Liver (tissue), 3 donors: ENCODE results near the gene TIMP3.

ENCODE experiments used
- CTCF ChIP-seq: fragments of 150-350 bp; IDR thresholded peaks from 2 replicates; pipeline ENCODE4 v1.5.1; 2017; ENCODE audit warnings: improper control_type of control experiment, low read depth, low read length; ENCODE audit not compliant: missing input control
- EGR1 ChIP-seq, 2 donors: IDR thresholded peaks; 2 replicates each; pipeline ENCODE4 v1.6.1; 2016 to 2018; ENCODE audit warnings: antibody characterized with exemption in 2 of 2, low read depth in 2 of 2
- GABPA ChIP-seq, 2 donors: IDR thresholded peaks in 1 of 2; conservative IDR thresholded peaks in 1 of 2; 2 replicates each; pipeline ENCODE4 v1.6.1; 2016; ENCODE audit warnings: antibody characterized with exemption in 2 of 2, mild to moderate bottlenecking in 1 of 2, moderate library complexity in 1 of 2
- HNF4A ChIP-seq, 2 donors: conservative IDR thresholded peaks; 2 replicates each; pipeline ENCODE4 v1.6.1; 2016; ENCODE audit warnings: antibody characterized with exemption in 2 of 2, mild to moderate bottlenecking in 2 of 2
- JUND ChIP-seq, 2 donors: IDR thresholded peaks; 2 replicates each; pipeline ENCODE4 v1.6.1; 2016; ENCODE audit warnings: antibody characterized with exemption in 2 of 2
- RXRA ChIP-seq, 2 donors: IDR thresholded peaks; 2 replicates each; pipeline ENCODE4 v1.6.1; 2017 to 2018; ENCODE audit warnings: antibody characterized with exemption in 2 of 2, mild to moderate bottlenecking in 1 of 2
- TAF1 ChIP-seq: conservative IDR thresholded peaks from 2 replicates; pipeline ENCODE4 v1.6.1; 2016; ENCODE audit warnings: antibody characterized with exemption, mild to moderate bottlenecking
- YY1 ChIP-seq: IDR thresholded peaks from 2 replicates; pipeline ENCODE4 v1.6.1; 2016; ENCODE audit warnings: antibody characterized with exemption, mild to moderate bottlenecking
- donor health status: healthy.
- donor health status: healthy.

GRCh38 chr22:32911503-32911902 lies 110.0 kb downstream of the TIMP3 start:
- no peak for TF ChIP-seq YY1
- TF ChIP-seq TAF1 = no peak
- no peak for TF ChIP-seq GABPA (IDR thresholded peaks at IDR 0.05 in 1 of 2, conservative IDR thresholded peaks at IDR 0.05 in 1 of 2)
- no peak for TF ChIP-seq EGR1 (IDR thresholded peaks at IDR 0.05; ENCODE audit: low read depth in 2 of 2)
- TF ChIP-seq CTCF = no peak
- TF ChIP-seq RXRA (IDR thresholded peaks at IDR 0.05) = no peak
- no peak for TF ChIP-seq HNF4A (conservative IDR thresholded peaks at IDR 0.05)
- TF ChIP-seq JUND (IDR thresholded peaks at IDR 0.05) = no peak
